IMR-90 (cell line): Measurements from ENCODE around the gene BZW2. TPM values are rescaled to one million over a fixed set of nuclear protein-coding genes. Genes with fewer than 3 reads are reported as not detected.

ENCODE experiments used
- ATAC-seq: fragments of 200-7000 bp; cut with Tn5 transposase; 2 replicates; pipeline ENCODE4 v1.9.1; 2020; ENCODE audit warnings: low read depth, mild to moderate bottlenecking, moderate library complexity
- BruUV-seq: library from RNA; stranded (reverse); fragments of 400-500 nt; replicated peaks from 2 replicates; lab custom pipeline; 2021; lab: Mats Ljungman, UMichigan
- CTCF ChIA-PET: fragments of 300-600 bp; formaldehyde crosslinking; extraction: SDS; loops from one replicate; lab custom pipeline; 2021; ENCODE audit warnings: antibody characterized with exemption; lab: Yijun Ruan, JAX
- POLR2A ChIA-PET: fragments of 300-600 bp; sonication (Branson Sonifier 250); formaldehyde crosslinking; loops from one replicate; lab custom pipeline; 2022; ENCODE audit warnings: antibody characterized with exemption; ENCODE audit not compliant: unreplicated experiment; lab: Charles Lee
- DNase-seq: peaks from one replicate; pipeline ENCODE4 v3.0.0; 2013
- H2AFZ ChIP-seq: replicated peaks from 2 replicates; pipeline ENCODE3; 2013; ENCODE audit warnings: low read length, mild to moderate bottlenecking; ENCODE audit not compliant: poor library complexity
- H2AK5ac ChIP-seq: 2 replicates; pipeline ENCODE4 v1.6.1; 2013; ENCODE audit warnings: low read depth, low read length, inconsistent platforms
- H2AK9ac ChIP-seq: replicated peaks from 2 replicates; pipeline ENCODE3; 2013; ENCODE audit warnings: mild to moderate bottlenecking, low read depth, low read length, moderate library complexity; ENCODE audit not compliant: poor library complexity
- H2BK120ac ChIP-seq: 2 replicates; pipeline ENCODE4 v1.6.1; 2013; ENCODE audit warnings: low read depth, low read length, inconsistent platforms
- H2BK15ac ChIP-seq: 3 replicates; pipeline ENCODE4 v1.6.1; 2013; ENCODE audit warnings: low read depth, low read length, inconsistent platforms
- H2BK20ac ChIP-seq: 2 replicates; pipeline ENCODE4 v1.6.1; 2013; ENCODE audit warnings: low read depth, mild to moderate bottlenecking, inconsistent platforms, low read length, moderate library complexity
- H2BK5ac ChIP-seq: 2 replicates; pipeline ENCODE4 v1.6.1; 2013; ENCODE audit warnings: mild to moderate bottlenecking, low read depth, low read length, inconsistent platforms; ENCODE audit not compliant: poor library complexity, severe bottlenecking
- H3K14ac ChIP-seq: replicated peaks from 2 replicates; pipeline ENCODE4 v1.6.1; 2013; ENCODE audit warnings: low read depth, low read length, inconsistent platforms
- H3K18ac ChIP-seq: 2 replicates; pipeline ENCODE4 v1.6.1; 2013; ENCODE audit warnings: low read depth, low read length, control low read depth
- H3K23ac ChIP-seq: 2 replicates; pipeline ENCODE4 v1.6.1; 2013; ENCODE audit warnings: low read depth, low read length, inconsistent platforms
- H3K27ac ChIP-seq: 2 replicates; pipeline ENCODE4 v1.5.1; 2013; ENCODE audit warnings: mild to moderate bottlenecking, control low read depth, low read length; ENCODE audit not compliant: insufficient read depth
- H3K27me3 ChIP-seq: 2 replicates; pipeline ENCODE4 v1.6.1; 2013; ENCODE audit warnings: low read length; ENCODE audit not compliant: control insufficient read depth, insufficient read depth
- H3K36me3 ChIP-seq: 2 replicates; pipeline ENCODE4 v1.6.1; 2013; ENCODE audit warnings: low read length, mixed read lengths; ENCODE audit not compliant: control insufficient read depth, insufficient read depth
- H3K4ac ChIP-seq: 2 replicates; pipeline ENCODE4 v1.6.1; 2013; ENCODE audit warnings: low read depth, low read length, inconsistent platforms
- H3K4me1 ChIP-seq: 2 replicates; pipeline ENCODE4 v1.6.1; 2013; ENCODE audit warnings: low read length, mixed read lengths; ENCODE audit not compliant: control insufficient read depth, insufficient read depth
- H3K4me2 ChIP-seq: 2 replicates; pipeline ENCODE4 v1.6.1; 2013; ENCODE audit warnings: low read depth, mild to moderate bottlenecking, control low read depth, low read length, moderate library complexity
- H3K4me3 ChIP-seq: 2 replicates; pipeline ENCODE4 v1.5.1; 2013; ENCODE audit warnings: low read depth, mild to moderate bottlenecking, control low read depth, low read length, moderate library complexity; ENCODE audit not compliant: insufficient read depth
- H3K56ac ChIP-seq: 2 replicates; pipeline ENCODE4 v1.6.1; 2013; ENCODE audit warnings: low read length, inconsistent platforms; ENCODE audit not compliant: insufficient read depth; ENCODE audit errors: extremely low read depth
- H3K79me1 ChIP-seq, 2 experiments: 2 replicates each; pipeline ENCODE4 v1.6.1; 2013; ENCODE audit warnings: low read length in 2 of 2, inconsistent platforms in 1 of 2, low read depth in 1 of 2
- H3K9ac ChIP-seq: 2 replicates; pipeline ENCODE4 v1.6.1; 2013; ENCODE audit warnings: low read depth, low read length, control low read depth
- H3K9me1 ChIP-seq: 2 replicates; pipeline ENCODE4 v1.6.1; 2013; ENCODE audit warnings: low read length, inconsistent platforms; ENCODE audit not compliant: insufficient read depth
- H3K9me3 ChIP-seq: 2 replicates; pipeline ENCODE4 v1.6.1; 2013; ENCODE audit warnings: low read length; ENCODE audit not compliant: control insufficient read depth, insufficient read depth
- H4K20me1 ChIP-seq: 2 replicates; pipeline ENCODE4 v1.6.1; 2013; ENCODE audit warnings: low read length, inconsistent platforms; ENCODE audit not compliant: insufficient read depth
- H4K5ac ChIP-seq: 2 replicates; pipeline ENCODE4 v1.6.1; 2013; ENCODE audit warnings: mild to moderate bottlenecking, low read depth, low read length, control low read depth
- H4K8ac ChIP-seq, 2 experiments: 2 replicates each; pipeline ENCODE4 v1.6.1; 2013; ENCODE audit warnings: low read depth in 2 of 2, low read length in 2 of 2, control low read depth in 1 of 2, inconsistent platforms in 1 of 2
- H4K91ac ChIP-seq: 2 replicates; pipeline ENCODE4 v1.6.1; 2013; ENCODE audit warnings: low read depth, low read length, inconsistent platforms; ENCODE audit not compliant: insufficient read depth
- BHLHE40 ChIP-seq: fragments of 150-350 bp; IDR thresholded peaks from 2 replicates; pipeline ENCODE4 v1.6.1; 2016; ENCODE audit warnings: mild to moderate bottlenecking, low read depth, low read length
- FOS ChIP-seq: fragments of 150-350 bp; IDR thresholded peaks from 2 replicates; pipeline ENCODE4 v1.6.1; 2016; ENCODE audit warnings: low read depth, low read length
- MAFK ChIP-seq: IDR thresholded peaks from 2 replicates; pipeline ENCODE4 v1.6.1; 2012; ENCODE audit warnings: low read depth, low read length, improper control_type of control experiment
- MXI1 ChIP-seq: IDR thresholded peaks from 2 replicates; pipeline ENCODE4 v1.6.1; 2012; ENCODE audit warnings: low read depth, mild to moderate bottlenecking, low read length, moderate library complexity, borderline replicate concordance
- RCOR1 ChIP-seq: IDR thresholded peaks from 2 replicates; pipeline ENCODE4 v1.6.1; 2012; ENCODE audit warnings: mild to moderate bottlenecking, low read length, improper control_type of control experiment; ENCODE audit not compliant: insufficient replicate concordance
- SMC3 ChIP-seq: fragments of 150-350 bp; IDR thresholded peaks from 2 replicates; pipeline ENCODE4 v1.6.1; 2016; ENCODE audit warnings: low read depth, mild to moderate bottlenecking, antibody characterized with exemption, low read length, moderate library complexity
- WGBS, 2 experiments: methylation state at CpG; one replicate each; pipeline versions ENCODE4 v1.1.5 to v1.1.7; 2013; ENCODE audit warnings: missing lambda C conversion rate in 2 of 2; ENCODE audit not compliant: insufficient read length in 1 of 2; ENCODE audit errors: extremely low coverage in 2 of 2; 5-methylcytosine and 5-hydroxymethylcytosine counted together
- dilution Hi-C: fragments of 300-500 bp; cut with HindIII; formaldehyde crosslinking; loops from one replicate; pipeline ENCODE4 v1.14.3; 2018; ENCODE audit warnings: low sequenced_read_pairs; ENCODE audit not compliant: unreplicated experiment
- in situ Hi-C: fragments of 300-500 bp; cut with MboI; formaldehyde crosslinking; loops from 3 replicates; pipeline ENCODE4 v1.14.3; 2019; ENCODE audit warnings: low sequenced_read_pairs, inconsistent platforms, mixed read lengths
- intact Hi-C: fragments of 100-400 bp; cut with micrococcal nuclease; formaldehyde crosslinking; loops from 2 replicates; pipeline ENCODE4 v1.10.0; 2022
- polyA plus RNA-seq, 3 experiments: library from polyadenylated mRNA; depleted of rRNA; stranded (reverse); fragments of >200 nt; gene quantifications; 2 replicates each; pipeline ENCODE4 v1.2.3, GENCODE V29; 2012; ENCODE audit warnings: low replicate concordance in 1 of 3
- total RNA-seq: library from RNA; depleted of rRNA; stranded (reverse); fragments of >200 nt; gene quantifications from 2 replicates; pipeline ENCODE4 v1.2.3, GENCODE V29; 2012
- TF ChIP-seq, protein P1 (sequence below): conservative IDR thresholded peaks from 2 replicates; pipeline ENCODE4 v1.5.1; 2012; ENCODE audit warnings: mild to moderate bottlenecking, low read depth, low read length, improper control_type of control experiment

The BZW2 gene
- total and polyA plus RNA-seq, 2 of the 4 experiments (the other 2 are of a cell fraction), result 58.1 to 92.9 TPM

- Histone ChIP-seq H3K9ac (no peak overlapping the region; the same call in 1 of the 2 replicates), H3K56ac (no peak overlapping the region), H2AK5ac (no peak overlapping the region), H3K4ac (no peak overlapping the region), H3K14ac (no peak overlapping the region), H2AK9ac (no peak overlapping the region), H3K36me3 (no peaks in the 10 kb centered on the region), H3K9me3 (no peaks in the 10 kb centered on the region), H3K9me1 (peaks cover 14% of the 10 kb centered on the region; the same call in 1 of the 2 replicates), H3K79me1 (peaks cover 26 to 70% of the 10 kb centered on the region in 2 experiments), H4K5ac (0 out of 2 replicates have a peak overlapping the region, but pooled peaks have one; percentile 33), H2BK20ac (no peak overlapping the region), H2BK5ac (no peak overlapping the region), H4K8ac (no peak overlapping the region), H3K27me3 (no peaks in the 10 kb centered on the region), H4K20me1 (peaks cover 18% of the 10 kb centered on the region; the same call in 1 of the 2 replicates), H2AFZ (no peak overlapping the region), H3K4me1 (peaks cover 8% of the 10 kb centered on the region), H2BK15ac (no peak overlapping the region), H3K27ac (no peak overlapping the region), H3K4me2 (peak overlapping the region; percentile 88), H4K91ac (no peak overlapping the region), H2BK120ac (no peak overlapping the region), H3K23ac (peak overlapping the region; percentile 19; the same call in 1 of the 2 replicates), H3K18ac (no peak overlapping the region), H3K4me3 (peak overlapping the region; percentile 74)
- intact Hi-C loops, result loop anchor here (5.0 kb wide), 2 partner anchors 155 to 270 kb away; partner anchors contain the start of gene AGR2
- in situ Hi-C loops, result no loop called here
- dilution Hi-C loops, result no loop called here
- no CpG with 5 or more reads among the region's 2 CpGs for WGBS, 2 experiments
- TF ChIP-seq BHLHE40, result no peak
- TF ChIP-seq MXI1, result no peak
- TF ChIP-seq SMC3, result no peak
- TF ChIP-seq FOS, result no peak
- TF ChIP-seq MAFK, result no peak
- TF ChIP-seq RCOR1, result no peak
- TF ChIP-seq, protein P1, sequence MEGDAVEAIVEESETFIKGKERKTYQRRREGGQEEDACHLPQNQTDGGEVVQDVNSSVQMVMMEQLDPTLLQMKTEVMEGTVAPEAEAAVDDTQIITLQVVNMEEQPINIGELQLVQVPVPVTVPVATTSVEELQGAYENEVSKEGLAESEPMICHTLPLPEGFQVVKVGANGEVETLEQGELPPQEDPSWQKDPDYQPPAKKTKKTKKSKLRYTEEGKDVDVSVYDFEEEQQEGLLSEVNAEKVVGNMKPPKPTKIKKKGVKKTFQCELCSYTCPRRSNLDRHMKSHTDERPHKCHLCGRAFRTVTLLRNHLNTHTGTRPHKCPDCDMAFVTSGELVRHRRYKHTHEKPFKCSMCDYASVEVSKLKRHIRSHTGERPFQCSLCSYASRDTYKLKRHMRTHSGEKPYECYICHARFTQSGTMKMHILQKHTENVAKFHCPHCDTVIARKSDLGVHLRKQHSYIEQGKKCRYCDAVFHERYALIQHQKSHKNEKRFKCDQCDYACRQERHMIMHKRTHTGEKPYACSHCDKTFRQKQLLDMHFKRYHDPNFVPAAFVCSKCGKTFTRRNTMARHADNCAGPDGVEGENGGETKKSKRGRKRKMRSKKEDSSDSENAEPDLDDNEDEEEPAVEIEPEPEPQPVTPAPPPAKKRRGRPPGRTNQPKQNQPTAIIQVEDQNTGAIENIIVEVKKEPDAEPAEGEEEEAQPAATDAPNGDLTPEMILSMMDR, result no peak
- TSS peak; percentile 49 for BruUV-seq
- ATAC-seq (no peak), DNase-seq (peak; percentile 36)
- POLR2A ChIA-PET, result no interaction called here
- CTCF ChIA-PET, result no interaction called here
Measured at GRCh38 chr7:16647435-16647960, 1.5 kb downstream of the BZW2 start.
